NOMO-1 treated with DMSO at 0.1 percent for 48 hours (cell line): ENCODE data around the gene NUDT6.
"Not testable (repeated sequence)": the region's sequence is repeated elsewhere in the genome, so short reads cannot be mapped to it uniquely, and the experiment has no call there.

Experiments
- DNase-seq: peaks from one replicate; lab custom pipeline; 2025; ENCODE audit not compliant: unreplicated experiment; lab: John Stamatoyannopoulos, UW

The NUDT6 gene, protein sequence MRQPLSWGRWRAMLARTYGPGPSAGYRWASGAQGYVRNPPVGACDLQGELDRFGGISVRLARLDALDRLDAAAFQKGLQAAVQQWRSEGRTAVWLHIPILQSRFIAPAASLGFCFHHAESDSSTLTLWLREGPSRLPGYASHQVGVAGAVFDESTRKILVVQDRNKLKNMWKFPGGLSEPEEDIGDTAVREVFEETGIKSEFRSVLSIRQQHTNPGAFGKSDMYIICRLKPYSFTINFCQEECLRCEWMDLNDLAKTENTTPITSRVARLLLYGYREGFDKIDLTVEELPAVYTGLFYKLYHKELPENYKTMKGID

DNA sequence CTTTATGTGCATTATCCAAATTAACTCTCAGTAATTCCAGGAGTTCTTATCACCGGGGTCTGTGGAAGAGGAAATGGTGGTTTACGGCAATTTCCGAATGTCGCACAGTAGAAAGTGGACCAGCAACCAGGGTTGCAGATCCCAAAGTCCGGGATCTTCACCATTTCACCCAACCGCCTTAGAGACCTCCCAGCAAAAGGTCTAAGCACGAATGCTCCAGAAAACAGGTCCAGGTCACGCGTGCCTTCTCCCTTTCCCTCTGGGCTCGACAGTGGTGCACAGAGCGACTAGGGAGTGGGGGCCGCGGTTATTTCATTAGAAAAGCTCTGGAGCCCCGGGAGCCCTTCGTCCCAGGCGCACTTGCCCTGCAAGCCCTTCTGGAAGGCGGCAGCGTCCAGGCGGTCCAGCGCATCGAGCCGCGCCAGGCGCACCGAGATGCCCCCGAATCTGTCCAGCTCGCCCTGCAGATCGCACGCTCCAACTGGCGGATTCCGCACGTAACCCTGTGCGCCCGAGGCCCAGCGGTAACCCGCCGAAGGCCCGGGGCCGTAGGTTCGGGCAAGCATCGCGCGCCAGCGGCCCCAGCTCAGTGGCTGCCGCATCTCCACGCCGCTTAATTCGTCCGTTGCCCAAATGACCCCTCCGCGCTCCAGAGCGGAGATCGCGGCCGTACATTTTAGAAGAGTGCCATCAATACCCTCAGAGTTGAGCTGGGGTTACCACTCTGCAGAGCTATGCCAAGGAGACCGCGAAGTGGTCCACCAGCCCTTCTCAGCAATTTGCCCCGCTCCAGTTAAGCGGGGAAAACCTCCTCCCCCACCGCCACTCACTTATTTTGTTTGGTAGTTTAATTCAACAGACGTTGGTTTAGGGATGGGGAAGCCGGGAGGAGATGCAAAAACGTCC lies at the start of gene NUDT6:
Gene NUDT6 (minus strand): TSS at position 627 of the 906 bp plus-strand sequence. CDS start 25 bp downstream, at position 602.
- DNase-seq = peak; percentile 55

DNA sequence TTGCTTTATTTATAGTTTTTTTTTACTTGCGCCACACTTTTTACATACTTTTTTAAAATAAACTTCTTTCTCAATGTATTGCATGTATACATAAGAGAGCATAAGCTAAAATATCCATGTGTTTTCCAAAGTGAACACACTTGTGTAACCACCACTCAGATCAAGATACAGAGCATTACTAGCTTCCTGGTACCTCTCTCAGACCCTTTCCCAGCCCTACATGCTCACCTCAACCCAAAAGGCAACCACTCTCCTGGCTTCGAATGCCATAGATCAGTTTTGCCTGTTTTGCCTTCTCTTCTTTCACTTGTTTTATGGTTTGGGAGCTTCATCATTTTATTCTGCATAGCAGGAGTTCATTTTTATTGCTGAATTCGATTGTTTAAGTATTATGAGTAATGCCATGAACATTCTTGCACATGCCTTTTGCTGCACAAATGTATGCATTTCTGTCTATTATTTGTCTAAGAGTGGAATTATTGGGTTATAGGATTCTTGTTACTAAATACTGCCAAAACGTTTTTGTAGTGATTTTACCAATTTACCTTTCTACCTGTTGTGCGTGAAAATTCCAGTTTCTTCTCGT lies 45.9 kb upstream of the NUDT6 start:
- DNase-seq = no peak

DNA sequence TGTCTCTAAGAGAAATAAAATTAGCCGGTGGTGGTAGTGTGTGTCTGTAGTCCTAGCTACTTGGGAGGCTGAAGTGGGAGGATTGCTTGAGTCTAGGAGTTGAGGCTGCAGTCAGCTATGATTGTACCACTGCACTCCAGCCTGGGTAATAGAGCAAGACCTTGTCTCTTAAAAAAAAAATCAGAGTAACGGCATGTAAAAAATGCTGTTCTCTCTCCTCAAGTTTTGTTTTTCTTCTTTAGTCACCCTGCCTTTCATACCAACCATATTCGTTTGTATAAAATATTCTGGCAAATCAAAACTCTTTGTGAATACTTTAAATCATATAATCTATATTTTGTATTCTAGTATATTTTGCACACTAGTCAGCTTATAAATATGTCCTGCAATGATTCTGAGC lies 44.8 kb upstream of the NUDT6 start:
- no peak for DNase-seq

DNA sequence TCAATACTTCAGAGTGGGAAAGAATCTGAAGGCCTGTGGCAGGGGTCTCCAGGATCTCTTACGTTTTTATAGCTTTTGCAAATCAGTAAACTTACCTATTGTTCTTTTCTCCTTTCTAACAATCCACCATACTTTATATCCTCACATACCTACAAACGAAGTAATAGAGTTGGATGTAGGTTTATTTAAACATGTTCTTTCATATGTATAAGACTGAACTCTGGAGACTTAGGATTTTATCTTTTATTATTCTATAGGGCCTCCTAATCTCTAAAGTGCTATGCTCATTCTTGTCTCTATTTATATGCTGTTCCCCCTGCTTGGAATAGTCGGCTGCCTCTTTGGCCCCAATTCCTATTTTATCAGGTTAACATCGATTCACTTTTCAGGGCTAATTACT lies 43.8 kb upstream of the NUDT6 start:
- no peak for DNase-seq

DNA sequence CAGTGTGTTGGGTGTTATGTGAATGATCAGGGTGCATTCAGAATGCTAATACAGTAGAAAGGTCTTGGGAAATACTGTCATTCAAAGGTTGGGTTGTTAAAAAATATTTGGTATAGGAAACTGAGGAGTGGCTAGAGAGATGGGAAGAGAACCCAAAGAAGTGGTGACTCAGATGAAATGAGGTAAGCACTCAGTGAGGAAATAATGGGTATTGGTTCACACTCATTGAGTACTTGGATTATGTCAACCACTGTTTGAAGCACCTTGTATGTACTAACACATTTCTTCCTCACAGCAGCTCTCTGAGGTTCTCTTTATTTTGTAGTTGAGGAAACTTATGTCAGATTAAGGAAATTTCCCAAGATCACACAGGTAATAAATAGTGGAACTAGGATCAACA lies 40.8 kb upstream of the NUDT6 start:
- DNase-seq = peak; percentile 41

DNA sequence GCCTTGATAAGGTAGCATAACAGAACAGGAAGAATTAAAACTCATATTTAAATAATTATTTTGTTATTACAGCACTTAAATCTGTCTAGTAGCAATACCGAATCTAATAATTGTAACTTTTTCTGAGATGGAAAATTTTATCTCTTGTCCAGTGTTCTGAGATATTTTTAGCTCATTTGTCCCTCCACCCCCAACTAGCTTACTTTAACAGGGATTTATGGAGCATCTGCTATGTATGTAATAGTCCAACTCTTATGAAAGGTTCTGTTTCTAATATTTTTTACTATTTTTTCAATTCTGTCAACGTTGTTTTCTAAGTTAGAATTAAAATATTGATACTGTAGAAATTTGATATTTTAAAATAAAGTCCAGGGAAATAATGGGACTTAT lies 38.2 kb upstream of the NUDT6 start:
- no peak for DNase-seq

DNA sequence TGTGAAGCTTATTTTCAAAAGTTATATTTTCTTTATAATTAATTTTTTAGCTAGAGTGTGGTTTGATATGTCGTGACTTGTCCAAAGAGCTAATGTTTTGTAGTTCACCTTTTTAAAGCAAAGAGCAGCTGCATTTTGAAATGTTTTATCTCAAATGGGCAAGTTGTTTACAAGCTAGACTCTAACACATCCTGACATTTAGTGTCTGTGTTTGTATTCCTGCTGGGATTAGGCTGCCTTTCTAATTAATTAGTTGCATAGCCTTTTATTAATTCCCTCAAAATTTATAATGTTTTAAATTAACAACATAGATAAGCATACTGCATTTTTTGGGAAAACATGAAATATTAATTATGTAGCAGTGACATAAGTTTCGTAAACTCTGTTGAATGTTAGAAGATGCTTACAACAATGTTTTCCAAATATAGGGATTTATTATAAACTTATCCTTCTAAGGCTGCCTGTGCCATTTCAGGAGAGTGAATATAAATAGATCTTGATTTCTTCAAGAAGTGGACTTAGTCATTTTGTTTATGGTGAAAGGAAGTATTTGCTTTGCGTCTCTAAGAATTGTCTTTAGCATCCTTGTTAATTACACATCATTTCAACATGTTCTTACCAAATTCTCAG lies 37.7 kb upstream of the NUDT6 start:
- no peak for DNase-seq

DNA sequence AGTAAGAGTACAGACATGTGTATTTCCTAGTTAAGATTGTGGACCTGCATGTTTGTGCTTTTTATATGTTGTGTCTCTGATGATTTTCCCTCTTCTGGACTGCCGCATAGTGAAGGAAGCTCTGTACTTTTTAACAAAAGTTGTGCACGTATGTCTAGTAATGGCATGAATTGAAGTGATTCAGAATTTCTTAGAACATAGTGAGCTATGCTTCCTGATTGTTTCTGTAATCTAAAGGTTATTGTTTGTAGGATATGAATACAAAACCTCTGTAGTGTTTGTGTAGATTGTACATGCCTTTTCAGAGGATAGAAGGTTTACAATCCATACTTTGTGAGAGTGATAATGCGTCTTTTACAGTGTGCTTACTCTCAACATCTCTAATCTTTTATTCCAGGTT lies 37.0 kb upstream of the NUDT6 start:
- DNase-seq = no peak

DNA sequence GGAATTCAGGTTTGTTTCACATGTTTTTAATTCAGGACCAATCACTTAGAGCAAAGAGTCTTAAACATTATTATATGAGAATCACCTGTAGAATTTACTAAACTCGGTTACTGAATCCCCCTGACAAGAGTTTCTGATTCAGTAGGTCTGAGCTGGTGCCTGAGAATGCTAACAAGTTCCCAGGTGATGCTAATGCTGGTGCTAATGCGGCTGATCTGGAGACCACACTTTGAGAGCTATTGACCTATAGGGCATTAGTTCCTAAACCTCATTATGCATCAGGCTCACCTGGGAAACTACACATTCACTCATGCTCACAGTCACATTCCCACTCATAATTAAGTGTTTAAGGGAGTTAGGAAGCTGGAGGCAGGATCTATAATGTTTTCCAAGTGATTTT lies 36.1 kb upstream of the NUDT6 start:
- DNase-seq = no peak

DNA sequence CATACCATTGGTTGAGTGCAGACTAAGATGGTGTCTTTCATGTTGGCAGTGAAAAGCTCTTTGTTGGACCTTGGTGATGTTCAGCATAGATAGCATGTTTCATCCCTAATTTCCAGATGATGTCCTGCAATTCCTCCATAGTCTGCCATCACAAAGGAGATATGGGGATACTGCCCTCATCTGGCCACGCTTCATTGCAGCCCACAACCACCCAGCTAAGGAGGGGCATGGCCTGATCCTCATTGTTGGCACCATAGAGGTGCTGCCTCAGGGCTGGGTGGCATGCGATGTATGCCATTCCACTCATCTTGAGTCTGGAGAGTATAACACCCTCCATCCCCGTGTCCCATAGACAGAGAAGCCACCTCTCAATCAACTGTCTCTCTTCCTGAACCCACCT lies 31.5 kb upstream of the NUDT6 start:
- DNase-seq = no peak

DNA sequence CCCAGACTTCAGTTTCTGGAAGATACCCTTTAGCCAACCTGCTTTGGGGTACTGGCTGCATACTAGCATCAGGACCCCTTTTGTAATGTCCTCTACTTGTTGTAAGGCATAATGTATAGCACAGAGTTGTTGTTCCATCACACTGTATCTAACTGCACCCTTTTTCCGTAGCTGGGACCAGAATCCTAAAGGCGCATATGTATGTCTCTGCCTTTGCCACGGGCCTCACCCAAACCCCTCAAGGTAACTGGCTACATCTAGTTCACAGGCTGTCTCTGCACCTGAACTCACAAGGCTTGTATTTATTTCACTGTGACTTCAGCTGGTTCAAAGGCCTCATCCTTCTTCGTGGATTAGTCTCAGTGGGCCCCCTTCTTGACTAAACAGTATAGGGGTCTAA lies 29.6 kb upstream of the NUDT6 start:
- no peak for DNase-seq

DNA sequence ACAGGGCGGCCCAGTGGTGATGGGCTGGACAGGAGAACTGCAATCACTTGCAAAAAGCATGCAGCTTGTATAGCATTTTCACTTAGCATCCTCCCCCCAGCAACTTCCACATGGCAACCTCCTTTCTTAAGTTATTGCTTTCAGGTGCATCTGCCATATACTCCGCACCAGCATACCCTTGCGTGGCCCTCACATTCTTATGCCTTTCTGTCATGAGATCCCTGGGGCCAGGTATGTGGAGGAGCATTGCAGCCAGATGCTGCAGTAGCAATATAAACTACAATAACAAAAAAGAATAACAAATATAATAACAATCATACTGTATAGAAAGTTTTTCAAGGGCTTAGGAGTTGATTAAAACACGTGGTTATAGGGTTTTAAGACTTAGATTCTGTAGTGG lies 26.3 kb upstream of the NUDT6 start:
- DNase-seq = no peak

DNA sequence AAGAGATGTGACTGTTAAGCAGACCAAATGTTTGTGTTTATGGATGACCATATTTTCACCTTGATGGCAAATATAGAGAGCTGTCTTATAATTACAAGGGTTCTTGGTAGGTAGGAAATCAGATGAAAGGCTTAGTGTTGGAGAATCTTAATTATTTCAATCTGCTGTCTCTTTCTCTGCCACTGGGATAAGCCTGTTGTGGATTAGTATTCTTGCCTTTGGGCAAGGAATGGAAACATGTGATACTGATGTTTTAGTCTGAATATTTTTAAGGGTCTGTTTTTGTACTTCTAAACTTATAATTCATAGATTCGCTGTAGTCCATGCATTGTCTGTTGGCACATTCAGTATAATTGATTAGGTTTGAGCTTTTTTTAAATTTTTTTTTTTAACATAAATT lies 23.7 kb upstream of the NUDT6 start:
- no peak for DNase-seq

DNA sequence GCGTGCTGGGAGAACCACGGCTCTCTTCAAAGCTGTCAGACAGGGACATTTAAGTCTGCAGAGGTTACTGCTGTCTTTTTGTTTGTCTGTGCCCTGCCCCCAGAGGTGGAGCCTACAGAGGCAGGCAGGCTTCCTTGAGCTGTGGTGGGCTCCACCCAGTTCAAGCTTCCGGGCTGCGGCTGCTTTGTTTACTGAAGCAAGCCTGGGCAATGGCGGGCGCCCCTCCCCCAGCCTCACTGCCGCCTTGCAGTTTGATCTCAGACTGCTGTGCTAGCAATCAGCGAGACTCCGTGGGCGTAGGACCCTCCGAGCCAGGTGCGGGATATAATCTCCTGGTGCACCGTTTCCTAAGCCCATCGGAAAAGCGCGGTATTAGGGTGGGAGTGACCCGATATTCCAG lies 22.7 kb upstream of the NUDT6 start:
- DNase-seq = not testable (repeated sequence)

DNA sequence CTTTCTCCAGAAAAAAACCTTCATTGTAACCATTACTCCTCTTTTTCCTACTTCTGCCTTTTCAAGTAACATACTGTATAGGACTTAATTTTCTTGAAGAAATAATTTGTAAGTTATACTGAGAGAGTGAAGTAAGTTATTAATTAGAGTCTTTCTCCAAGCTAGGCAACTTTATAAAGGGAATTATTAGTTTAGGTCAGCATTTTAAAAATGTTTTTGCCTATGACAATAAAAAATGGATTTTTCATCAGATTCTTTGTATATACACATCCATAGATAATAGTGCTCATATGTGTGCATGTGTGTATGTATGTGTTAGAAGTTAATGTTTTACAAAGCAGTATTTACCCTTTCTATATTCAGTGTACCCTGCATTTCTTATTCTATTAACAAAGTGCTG lies 10.4 kb upstream of the NUDT6 start:
- no peak for DNase-seq

DNA sequence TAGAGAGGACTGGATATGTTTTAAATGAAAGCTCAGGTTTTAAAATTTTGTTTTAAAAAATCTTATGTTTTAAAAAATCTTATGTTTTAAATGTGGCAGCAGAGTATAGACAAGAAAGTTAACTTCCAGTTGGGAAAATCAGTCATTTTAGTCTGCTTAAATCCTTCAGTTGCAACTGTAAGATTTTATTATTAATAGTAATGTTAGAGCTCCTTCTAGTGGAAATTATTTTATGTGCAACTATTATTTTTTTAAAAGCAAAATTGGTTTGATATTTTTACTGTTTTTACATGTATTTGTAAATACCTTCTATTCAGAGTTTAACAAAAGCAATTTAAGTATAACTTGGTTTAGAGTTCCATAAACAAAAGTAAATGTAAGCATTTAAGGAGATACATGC lies 8.5 kb upstream of the NUDT6 start:
- peak; percentile 16 for DNase-seq

DNA sequence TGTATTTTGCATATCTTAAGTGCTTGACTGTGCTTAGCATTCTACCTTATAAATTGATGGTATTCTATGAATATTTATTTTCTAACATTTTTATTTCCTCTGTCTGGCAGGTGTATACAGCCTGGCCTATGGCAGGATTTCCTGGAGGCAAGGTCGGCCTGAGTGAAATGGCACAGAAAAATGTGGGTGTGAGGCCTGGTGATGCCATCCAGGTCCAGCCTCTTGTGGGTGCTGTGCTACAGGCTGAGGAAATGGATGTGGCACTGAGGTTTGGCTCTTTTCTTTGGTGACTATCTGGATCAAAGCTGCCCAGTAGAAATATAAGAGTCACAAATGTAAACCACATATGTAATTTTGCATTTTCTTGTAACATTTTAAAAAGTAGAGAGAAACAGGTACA lies 6.5 kb upstream of the NUDT6 start:
- no peak for DNase-seq

DNA sequence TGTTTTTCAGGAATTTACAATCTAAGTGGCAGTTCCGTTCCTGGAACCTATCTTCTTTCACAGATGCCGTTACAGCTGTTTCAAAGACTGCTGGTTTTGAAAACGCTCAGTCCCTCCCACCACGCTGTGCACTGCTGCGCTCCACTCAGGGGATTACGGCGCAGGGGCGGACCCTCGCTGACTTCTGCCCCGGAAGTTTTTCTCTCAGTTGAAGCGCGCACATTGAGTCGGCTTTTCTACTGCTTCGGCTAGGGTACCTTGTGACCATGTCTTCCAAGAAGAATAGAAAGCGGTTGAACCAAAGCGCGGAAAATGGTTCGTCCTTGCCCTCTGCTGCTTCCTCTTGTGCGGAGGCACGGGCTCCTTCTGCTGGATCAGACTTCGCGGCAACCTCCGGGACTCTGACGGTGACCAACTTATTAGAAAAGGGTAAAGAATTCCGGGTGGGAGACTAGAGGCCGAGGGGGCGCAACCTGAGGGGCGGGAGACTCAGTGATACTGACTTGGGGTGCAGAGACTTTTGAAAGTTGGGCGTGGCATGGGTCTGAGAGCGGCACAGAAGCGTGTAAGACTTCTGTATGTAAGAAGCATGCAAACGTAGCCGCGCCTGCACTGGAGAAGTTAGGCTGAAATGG lies 597 bp upstream of the NUDT6 start:
- peak; percentile 89 for DNase-seq

DNA sequence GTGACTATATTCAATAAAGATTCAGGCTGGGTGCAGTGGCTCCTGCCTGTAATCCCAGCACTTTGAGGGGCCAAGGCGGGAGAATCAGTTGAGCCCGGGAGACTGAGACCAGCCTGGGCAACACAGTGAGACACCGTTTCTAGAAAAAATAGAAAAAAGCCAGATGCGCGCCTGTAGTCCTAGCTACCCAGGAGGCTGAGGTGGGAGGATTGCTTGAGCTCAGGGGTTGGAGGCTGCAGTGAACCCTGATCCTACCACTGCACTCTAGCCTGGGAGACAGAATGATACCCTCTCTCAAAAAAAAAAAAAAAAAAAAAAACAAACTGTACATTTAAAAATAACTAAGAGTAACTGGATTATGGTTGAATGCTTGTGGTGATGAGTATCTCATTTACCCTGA lies 1.1 kb downstream of the NUDT6 start:
- DNase-seq = no peak

DNA sequence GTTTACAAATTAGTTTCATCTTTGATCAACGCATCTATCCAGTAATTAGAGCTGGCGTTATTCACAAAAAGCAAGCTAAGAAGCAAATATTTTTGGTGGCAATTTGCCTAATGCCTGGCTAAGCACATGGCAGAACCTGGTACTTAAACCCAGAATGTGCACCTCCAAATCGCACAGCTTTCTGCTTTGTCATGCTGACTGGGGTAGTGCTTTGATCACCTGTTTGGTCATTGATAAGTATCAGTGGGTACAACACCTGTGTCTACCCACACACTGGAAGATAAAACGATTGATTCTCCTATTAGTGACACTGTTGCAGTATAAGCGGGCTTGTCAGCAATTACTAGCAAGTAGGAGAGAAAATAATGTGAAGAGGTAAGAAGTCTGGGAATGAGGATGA lies 1.9 kb downstream of the NUDT6 start:
- no peak for DNase-seq

DNA sequence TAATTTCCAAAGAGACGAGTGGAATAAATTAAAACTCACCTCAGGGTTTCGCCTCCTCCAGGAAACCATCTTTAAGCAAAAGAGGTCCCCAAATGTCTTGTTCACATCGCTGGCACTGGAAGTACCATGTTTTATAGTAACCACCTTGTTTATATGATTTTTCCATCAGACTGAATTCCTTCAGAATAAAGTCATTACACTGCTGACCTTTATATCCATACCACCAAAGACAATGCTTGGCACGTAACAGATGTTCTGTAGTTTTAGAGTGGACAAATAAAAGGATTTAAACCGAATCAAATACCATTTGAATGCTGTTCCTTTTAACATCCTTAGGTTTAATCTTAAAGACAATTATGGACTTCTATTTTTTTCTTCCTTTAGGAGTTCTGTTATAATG lies 4.7 kb downstream of the NUDT6 start:
- no peak for DNase-seq
